AG10803 (cell line): ENCODE results near the gene SENP2.

Experiments used
- DNase-seq: peaks from one replicate; pipeline ENCODE4 v3.0.0; 2010; ENCODE audit warnings: low read depth
- H3K4me3 ChIP-seq: 2 replicates; pipeline ENCODE4 v1.5.1; 2011; ENCODE audit warnings: mild to moderate bottlenecking, low read length, control low read depth
- TF ChIP-seq, protein P1 (sequence below): conservative IDR thresholded peaks from 2 replicates; pipeline ENCODE4 v1.5.1; 2011; ENCODE audit warnings: mild to moderate bottlenecking, low read length, control low read depth, inconsistent platforms

Gene SENP2

DNA sequence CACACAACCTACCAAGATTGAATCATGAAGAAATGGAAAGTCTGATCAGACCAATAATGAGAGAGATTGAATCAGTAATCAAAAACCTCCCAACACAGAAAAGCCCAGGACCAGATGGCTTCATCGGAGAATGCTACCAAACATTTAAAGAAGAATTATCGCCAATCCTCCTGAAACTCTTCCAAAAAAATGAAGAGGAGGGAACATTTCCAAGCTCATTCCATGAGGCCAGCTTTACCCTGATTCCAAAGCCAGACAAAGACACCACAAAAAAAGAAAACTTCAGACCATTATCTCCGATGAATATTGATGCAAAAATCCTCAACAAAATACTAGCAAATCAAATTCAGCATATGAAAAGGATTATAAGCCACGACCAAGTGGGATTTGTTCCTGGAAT is 94.1 kb downstream of the SENP2 start:
- no peak overlapping the region for H3K4me3 ChIP-seq
- TF ChIP-seq, protein P1, sequence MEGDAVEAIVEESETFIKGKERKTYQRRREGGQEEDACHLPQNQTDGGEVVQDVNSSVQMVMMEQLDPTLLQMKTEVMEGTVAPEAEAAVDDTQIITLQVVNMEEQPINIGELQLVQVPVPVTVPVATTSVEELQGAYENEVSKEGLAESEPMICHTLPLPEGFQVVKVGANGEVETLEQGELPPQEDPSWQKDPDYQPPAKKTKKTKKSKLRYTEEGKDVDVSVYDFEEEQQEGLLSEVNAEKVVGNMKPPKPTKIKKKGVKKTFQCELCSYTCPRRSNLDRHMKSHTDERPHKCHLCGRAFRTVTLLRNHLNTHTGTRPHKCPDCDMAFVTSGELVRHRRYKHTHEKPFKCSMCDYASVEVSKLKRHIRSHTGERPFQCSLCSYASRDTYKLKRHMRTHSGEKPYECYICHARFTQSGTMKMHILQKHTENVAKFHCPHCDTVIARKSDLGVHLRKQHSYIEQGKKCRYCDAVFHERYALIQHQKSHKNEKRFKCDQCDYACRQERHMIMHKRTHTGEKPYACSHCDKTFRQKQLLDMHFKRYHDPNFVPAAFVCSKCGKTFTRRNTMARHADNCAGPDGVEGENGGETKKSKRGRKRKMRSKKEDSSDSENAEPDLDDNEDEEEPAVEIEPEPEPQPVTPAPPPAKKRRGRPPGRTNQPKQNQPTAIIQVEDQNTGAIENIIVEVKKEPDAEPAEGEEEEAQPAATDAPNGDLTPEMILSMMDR = no peak
- peak; percentile 83 for DNase-seq
